GM12878 (cell line): Measurements from ENCODE around the gene HEYL. TPM values are rescaled to one million over a fixed set of nuclear protein-coding genes. Genes with fewer than 3 reads are reported as not detected.

ENCODE experiments used
- ATAC-seq: fragments of 200-7000 bp; cut with Tn5 transposase; 3 replicates; pipeline ENCODE4 v1.9.1; 2020; ENCODE audit warnings: mild to moderate bottlenecking, moderate library complexity
- BruUV-seq: library from RNA; stranded (reverse); fragments of 400-500 nt; replicated peaks from 2 replicates; lab custom pipeline; 2021; lab: Mats Ljungman, UMichigan
- CTCF ChIA-PET: fragments of 300-600 bp; sonication (Branson Sonifier 250); formaldehyde crosslinking; extraction: SDS; loops from one replicate; lab custom pipeline; 2021; ENCODE audit warnings: inconsistent platforms; lab: Yijun Ruan, JAX
- POLR2A ChIA-PET: fragments of 350-600 bp; formaldehyde crosslinking; extraction: SDS; loops from one replicate; lab custom pipeline; 2021; ENCODE audit warnings: inconsistent platforms; lab: Charles Lee
- RAD21 ChIA-PET: fragments of 300-600 bp; sonication (Branson Sonifier 250); formaldehyde crosslinking; loops from one replicate; lab custom pipeline; 2023; ENCODE audit warnings: antibody characterized with exemption; ENCODE audit not compliant: unreplicated experiment; lab: Charles Lee
- SMC1A ChIA-PET: fragments of 300-600 bp; sonication (Branson Sonifier 250); formaldehyde crosslinking; loops from one replicate; lab custom pipeline; 2023; ENCODE audit not compliant: unreplicated experiment, uncharacterized antibody; lab: Charles Lee
- DNase-seq: peaks from one replicate; pipeline ENCODE4 v3.0.0-alpha.2; 2011; ENCODE audit warnings: low read depth, low spot score
- FAIRE-seq: peaks from 3 replicates; lab custom pipeline; 2011; peaks lifted over from hg19 to GRCh38; lab: Jason Lieb, UNC
- H2AFZ ChIP-seq: 2 replicates; pipeline ENCODE4 v1.6.0; 2011; ENCODE audit warnings: low read depth, low read length, control low read depth; ENCODE audit not compliant: control insufficient read depth
- H3K27ac ChIP-seq: 2 replicates; pipeline ENCODE4 v1.5.1; 2011; ENCODE audit warnings: control low read depth; ENCODE audit not compliant: control insufficient read depth, insufficient read depth
- H3K27me3 ChIP-seq, 2 experiments: replicated peaks in 1 of 2; 2 replicates each; pipeline versions ENCODE4 v1.6.0 to v1.6.1; 2011; ENCODE audit warnings: low read length in 1 of 2; ENCODE audit not compliant: control insufficient read depth in 2 of 2, insufficient read depth in 2 of 2
- H3K36me3 ChIP-seq, 2 experiments: 2 replicates each; pipeline ENCODE4 v1.5.1; 2011; ENCODE audit warnings: low read length in 1 of 2; ENCODE audit not compliant: control insufficient read depth in 2 of 2, insufficient read depth in 2 of 2
- H3K4me1 ChIP-seq: 2 replicates; pipeline ENCODE4 v1.6.1; 2011; ENCODE audit warnings: mild to moderate bottlenecking, low read length, moderate library complexity, mixed read lengths; ENCODE audit not compliant: control insufficient read depth, insufficient read depth
- H3K4me2 ChIP-seq: 2 replicates; pipeline ENCODE4 v1.6.0; 2011; ENCODE audit warnings: control low read depth; ENCODE audit not compliant: control insufficient read depth, insufficient read depth
- H3K4me3 ChIP-seq: fragments of 200-600 bp; sonication (generic); 2 replicates; pipeline ENCODE4 v1.5.1; 2016
- H3K79me2 ChIP-seq: 2 replicates; pipeline ENCODE4 v1.6.0; 2011; ENCODE audit warnings: low read length; ENCODE audit not compliant: control insufficient read depth, insufficient read depth
- H3K9ac ChIP-seq: 2 replicates; pipeline ENCODE4 v1.8.0; 2011; ENCODE audit warnings: low read length, control low read depth, mixed read lengths; ENCODE audit not compliant: control insufficient read depth, insufficient read depth
- H3K9me3 ChIP-seq: replicated peaks from 3 replicates; pipeline ENCODE4 v1.5.1; 2011; ENCODE audit warnings: mild to moderate bottlenecking, low read length; ENCODE audit not compliant: control insufficient read depth, insufficient read depth
- H4K20me1 ChIP-seq: 2 replicates; pipeline ENCODE4 v1.6.0; 2011; ENCODE audit not compliant: control insufficient read depth, insufficient read depth
- ATF7 ChIP-seq: fragments of 450-650 bp; IDR thresholded peaks from 2 replicates; pipeline ENCODE4 v1.6.1; 2016; ENCODE audit warnings: low read depth, mild to moderate bottlenecking
- CREM ChIP-seq: IDR thresholded peaks from 2 replicates; pipeline ENCODE4 v1.6.1; 2014; ENCODE audit warnings: antibody characterized with exemption, low read depth
- ETV6 ChIP-seq, 2 experiments: fragments of 450-650 bp in 1 of 2; IDR thresholded peaks in 1 of 2; conservative IDR thresholded peaks in 1 of 2; 2 replicates each; pipeline ENCODE4 v1.6.1; 2014; ENCODE audit warnings: antibody characterized with exemption in 1 of 2, borderline replicate concordance in 1 of 2, low read depth in 1 of 2, mild to moderate bottlenecking in 1 of 2, moderate library complexity in 1 of 2
- LARP7 ChIP-seq: fragments of 450-650 bp; IDR thresholded peaks from 2 replicates; pipeline ENCODE4 v1.6.1; 2017; ENCODE audit warnings: mild to moderate bottlenecking
- NFYB ChIP-seq: IDR thresholded peaks from 2 replicates; pipeline ENCODE4 v1.6.1; 2011; ENCODE audit warnings: low read depth, mild to moderate bottlenecking, low read length, improper control_type of control experiment, moderate library complexity; ENCODE audit not compliant: insufficient read depth
- PKNOX1 ChIP-seq: fragments of 450-650 bp; IDR thresholded peaks from 2 replicates; pipeline ENCODE4 v1.6.1; 2016; ENCODE audit warnings: mild to moderate bottlenecking
- RELA ChIP-seq: fragments of 450-650 bp; IDR thresholded peaks from 2 replicates; pipeline ENCODE4 v1.8.0; 2014; ENCODE audit warnings: borderline replicate concordance; ENCODE audit not compliant: partially characterized antibody
- RFX5 ChIP-seq: IDR thresholded peaks from 2 replicates; pipeline ENCODE4 v1.6.1; 2011; ENCODE audit warnings: low read depth, low read length, improper control_type of control experiment
- ZNF622 ChIP-seq: fragments of 450-650 bp; IDR thresholded peaks from 2 replicates; pipeline ENCODE4 v1.6.1; 2017; ENCODE audit warnings: mild to moderate bottlenecking, inconsistent platforms
- WGBS: methylation state at CpG from one replicate; pipeline ENCODE4 v1.1.6; 2016; ENCODE audit warnings: low lambda C conversion rate; ENCODE audit not compliant: insufficient replicate concordance, insufficient coverage; ENCODE audit errors: missing lambda C conversion rate; 5-methylcytosine and 5-hydroxymethylcytosine counted together
- in situ Hi-C: fragments of 300-500 bp; cut with MboI; formaldehyde crosslinking; loops from 9 replicates; pipeline ENCODE4 v1.14.3; 2018; ENCODE audit warnings: mixed read lengths
- intact Hi-C: fragments of 100-400 bp; cut with micrococcal nuclease; formaldehyde crosslinking; loops from one replicate; pipeline ENCODE4 v1.14.2; 2022; ENCODE audit not compliant: unreplicated experiment
- polyA plus RNA-seq, 11 experiments: library from polyadenylated mRNA; depleted of rRNA in 4 of 11; unstranded in 6 of 11; stranded (reverse) in 5 of 11; fragments of >200 nt; fragmentation: Nextera tagmentation in 4 of 11; fragmentation: Illumina TruSeq in 1 of 11; extraction: Ambion mirVana in 4 of 11; extraction: Trizol in 1 of 11; gene quantifications; 1 replicate in 1 of 11; 2 replicates in 10 of 11; pipeline versions ENCODE4 v1.2.1 to v1.2.3, GENCODE V29; 2011 to 2016; ENCODE audit warnings: inconsistent platforms in 2 of 11, missing spikeins in 2 of 11, low read depth in 1 of 11
- total RNA-seq, 4 experiments: library from RNA; depleted of rRNA in 3 of 4; stranded (reverse); fragments of >200 nt in 3 of 4; fragmentation: Illumina TruSeq in 1 of 4; extraction: Trizol in 1 of 4; gene quantifications; 2 replicates each; pipeline versions ENCODE4 v1.2.1 to v1.2.3, GENCODE V29; 2013 to 2021

HEYL gene
- total and polyA plus RNA-seq, 10 of the 15 experiments (the other 5 are each of a cell fraction or from before 2014, with no cell fraction given) = under 0.01 to 0.04 TPM; not detected in 8

- intact Hi-C loops = loop anchor here (10.0 kb wide), 1 partner anchor 553 kb away; no protein-coding TSS in a partner anchor
- no peaks in the 10 kb centered on the region; a peak in 1 of 4 replicates for H3K27me3 ChIP-seq
- H3K79me2 ChIP-seq = no peaks in the 10 kb centered on the region
- no peaks in the 10 kb centered on the region for H3K9me3 ChIP-seq
- no peak for DNase-seq
- TF ChIP-seq RFX5 = no peak
- TF ChIP-seq NFYB = no peak
- TF ChIP-seq LARP7 = no peak
- no peak for TF ChIP-seq ATF7
- TF ChIP-seq RELA = no peak
- TF ChIP-seq, all 136 proteins: peak for 0
- FAIRE-seq (no peak), ATAC-seq (no peak)
- in situ Hi-C loops = no loop called here
- ChIA-PET RAD21 (interaction anchor here (0.9 to 4.4 kb wide), 5 partner anchors 10 to 61 kb away, joined by 3 to 49 read pairs (median 5); partner anchors contain the start of gene NT5C1A), CTCF (interaction anchor here (0.5 to 11.1 kb wide), 33 partner anchors 8 to 559 kb away, joined by 3 to 312 read pairs (median 5); partner anchors contain the start of genes NT5C1A and PABPC4), SMC1A (interaction anchor here (0.9 to 3.5 kb wide), 10 partner anchors 13 to 559 kb away, joined by 3 to 35 read pairs (median 4); no protein-coding TSS in a partner anchor), POLR2A (interaction anchor here (0.7 to 1.4 kb wide), 2 partner anchors 51 to 56 kb away, joined by 3 to 4 read pairs; no protein-coding TSS in a partner anchor)
- H2AFZ ChIP-seq = peak overlapping the region; percentile 89; the same call in 1 of the 2 replicates
- peaks cover 3% of the 10 kb centered on the region; the same call in 1 of the 2 replicates for H3K4me1 ChIP-seq
- H4K20me1 ChIP-seq = no peaks in the 10 kb centered on the region
- WGBS = 31% methylated on average over 3 of the region's 3 CpGs
- H3K9ac ChIP-seq = no peak overlapping the region
- BruUV-seq = no TSS peak
- no peak overlapping the region for H3K4me3 ChIP-seq
- H3K27ac ChIP-seq = no peak overlapping the region
- no peak overlapping the region for H3K4me2 ChIP-seq
- no peaks in the 10 kb centered on the region for H3K36me3 ChIP-seq
Measured at GRCh38 chr1:39657402-39657801, 18.0 kb upstream of the HEYL start.

GRCh38 chr1:39656391-39656790 is 16.9 kb upstream of the HEYL start:
- H3K27ac ChIP-seq = no peak overlapping the region
- H3K9ac ChIP-seq = no peak overlapping the region
- no peak overlapping the region for H2AFZ ChIP-seq
- SMC1A ChIA-PET = no interaction called here
- whole genome bisulfite sequencing = 41% methylated on average over 2 of the region's 2 CpGs
- TF ChIP-seq PKNOX1 = no peak
- no peak for TF ChIP-seq ZNF622
- no peak for TF ChIP-seq ETV6 (conservative IDR thresholded peaks at IDR 0.05 in 1 of 2, IDR thresholded peaks at IDR 0.05 in 1 of 2; ENCODE audit: borderline replicate concordance in 1 of 2, low read depth in 1 of 2)
- TF ChIP-seq CREM = no peak
- TF ChIP-seq, all 136 proteins: peak for 0
- Histone ChIP-seq H4K20me1 (no peaks in the 10 kb centered on the region), H3K79me2 (no peaks in the 10 kb centered on the region), H3K4me1 (peaks cover 3% of the 10 kb centered on the region; the same call in 1 of the 2 replicates), H3K4me3 (no peak overlapping the region), H3K9me3 (no peaks in the 10 kb centered on the region), H3K27me3 (no peaks in the 10 kb centered on the region; a peak in 1 of 4 replicates), H3K36me3 (no peaks in the 10 kb centered on the region), H3K4me2 (no peak overlapping the region)
- BruUV-seq = no TSS peak
- FAIRE-seq (no peak), DNase-seq (no peak), ATAC-seq (no peak)
- ChIA-PET RAD21 (interaction anchor here (4.4 kb wide), 1 partner anchor 49 kb away, joined by 49 read pairs; no protein-coding TSS in a partner anchor), CTCF (interaction anchor here (0.6 to 11.1 kb wide), 7 partner anchors 15 to 558 kb away, joined by 3 to 312 read pairs (median 14); partner anchors contain the start of gene NT5C1A), POLR2A (no interaction called here)
- in situ Hi-C loops (no loop called here), intact Hi-C loops (loop anchor here (10.0 kb wide), 1 partner anchor 552 kb away; no protein-coding TSS in a partner anchor)
